ENCODE results near the gene UQCRC1.

- no peak for TF ChIP-seq CTCF (IDR thresholded peaks at IDR 0.05)
- TF ChIP-seq SIN3A (IDR thresholded peaks at IDR 0.05; ENCODE audit: borderline replicate concordance, insufficient read depth, low read depth, low read length): no peak
- no peak for TF ChIP-seq TCF7L2 (IDR thresholded peaks at IDR 0.05; ENCODE audit: low read depth, low read length)
- no peak for TF ChIP-seq POLR2AphosphoS5 (IDR thresholded peaks at IDR 0.05; ENCODE audit: low read depth, low read length)
- TF ChIP-seq, protein P1, sequence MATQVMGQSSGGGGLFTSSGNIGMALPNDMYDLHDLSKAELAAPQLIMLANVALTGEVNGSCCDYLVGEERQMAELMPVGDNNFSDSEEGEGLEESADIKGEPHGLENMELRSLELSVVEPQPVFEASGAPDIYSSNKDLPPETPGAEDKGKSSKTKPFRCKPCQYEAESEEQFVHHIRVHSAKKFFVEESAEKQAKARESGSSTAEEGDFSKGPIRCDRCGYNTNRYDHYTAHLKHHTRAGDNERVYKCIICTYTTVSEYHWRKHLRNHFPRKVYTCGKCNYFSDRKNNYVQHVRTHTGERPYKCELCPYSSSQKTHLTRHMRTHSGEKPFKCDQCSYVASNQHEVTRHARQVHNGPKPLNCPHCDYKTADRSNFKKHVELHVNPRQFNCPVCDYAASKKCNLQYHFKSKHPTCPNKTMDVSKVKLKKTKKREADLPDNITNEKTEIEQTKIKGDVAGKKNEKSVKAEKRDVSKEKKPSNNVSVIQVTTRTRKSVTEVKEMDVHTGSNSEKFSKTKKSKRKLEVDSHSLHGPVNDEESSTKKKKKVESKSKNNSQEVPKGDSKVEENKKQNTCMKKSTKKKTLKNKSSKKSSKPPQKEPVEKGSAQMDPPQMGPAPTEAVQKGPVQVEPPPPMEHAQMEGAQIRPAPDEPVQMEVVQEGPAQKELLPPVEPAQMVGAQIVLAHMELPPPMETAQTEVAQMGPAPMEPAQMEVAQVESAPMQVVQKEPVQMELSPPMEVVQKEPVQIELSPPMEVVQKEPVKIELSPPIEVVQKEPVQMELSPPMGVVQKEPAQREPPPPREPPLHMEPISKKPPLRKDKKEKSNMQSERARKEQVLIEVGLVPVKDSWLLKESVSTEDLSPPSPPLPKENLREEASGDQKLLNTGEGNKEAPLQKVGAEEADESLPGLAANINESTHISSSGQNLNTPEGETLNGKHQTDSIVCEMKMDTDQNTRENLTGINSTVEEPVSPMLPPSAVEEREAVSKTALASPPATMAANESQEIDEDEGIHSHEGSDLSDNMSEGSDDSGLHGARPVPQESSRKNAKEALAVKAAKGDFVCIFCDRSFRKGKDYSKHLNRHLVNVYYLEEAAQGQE (IDR thresholded peaks at IDR 0.05; ENCODE audit: insufficient read depth in 1 of 2, low read depth in 2 of 2, low read length in 1 of 2): no peak
These were observed 56.1 kb downstream of the UQCRC1 start for GRCh38 chr3:48553361-48553760.
